ENCODE measurements around the gene COL9A2. TPM values are rescaled to one million over a fixed set of nuclear protein-coding genes. Genes with fewer than 3 reads are reported as not detected.

The COL9A2 gene
- total RNA-seq, 1 donor from 2014 or later, result 2.1 TPM

DNA sequence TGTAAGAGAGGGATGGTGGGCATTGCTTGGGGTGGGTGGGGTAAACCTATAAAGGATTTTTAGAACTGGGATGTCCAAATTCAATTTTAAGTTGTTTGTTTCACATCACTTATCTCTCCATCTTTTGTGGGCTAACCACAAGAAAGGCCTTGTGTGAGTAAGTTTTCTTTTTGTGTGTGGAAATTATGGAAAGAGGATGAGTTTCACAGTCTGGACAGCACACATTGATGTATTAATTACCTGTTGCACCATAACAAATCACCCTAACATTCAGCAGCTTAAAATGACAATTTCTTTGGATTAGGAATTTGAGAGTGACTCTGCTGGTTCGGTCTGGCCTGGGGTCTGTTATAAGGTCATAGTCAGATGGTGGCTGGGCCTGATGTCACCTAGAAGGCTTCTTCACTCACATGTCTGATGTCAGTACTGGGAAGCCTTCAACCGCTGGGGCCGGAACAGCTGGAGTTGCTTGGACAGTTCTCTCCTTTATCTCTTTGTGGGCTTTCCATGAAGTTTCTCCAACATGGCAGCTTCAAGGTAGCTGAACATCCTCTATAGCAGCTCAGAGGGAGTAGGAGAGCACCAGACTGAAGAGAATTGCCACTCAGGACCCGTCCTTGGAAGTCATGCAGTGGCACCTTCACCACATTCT, 2.0 kb upstream of the COL9A2 start:
- Mint-ChIP-seq H3K9me3 (ENCODE audit: unreplicated experiment) (no peaks in the 10 kb centered on the region), H3K36me3 (ENCODE audit: unreplicated experiment) (no peaks in the 10 kb centered on the region), H3K27ac (ENCODE audit: unreplicated experiment) (no peak overlapping the region), H3K4me1 (ENCODE audit: unreplicated experiment) (peaks cover 22% of the 10 kb centered on the region), H3K27me3 (ENCODE audit: unreplicated experiment) (peaks cover 25% of the 10 kb centered on the region), H3K4me3 (ENCODE audit: unreplicated experiment) (no peak overlapping the region)
- TF ChIP-seq CTCF (IDR thresholded peaks at IDR 0.05), result no peak
- DNase-seq (ENCODE audit: extremely low spot score, unreplicated experiment), result no peak

DNA sequence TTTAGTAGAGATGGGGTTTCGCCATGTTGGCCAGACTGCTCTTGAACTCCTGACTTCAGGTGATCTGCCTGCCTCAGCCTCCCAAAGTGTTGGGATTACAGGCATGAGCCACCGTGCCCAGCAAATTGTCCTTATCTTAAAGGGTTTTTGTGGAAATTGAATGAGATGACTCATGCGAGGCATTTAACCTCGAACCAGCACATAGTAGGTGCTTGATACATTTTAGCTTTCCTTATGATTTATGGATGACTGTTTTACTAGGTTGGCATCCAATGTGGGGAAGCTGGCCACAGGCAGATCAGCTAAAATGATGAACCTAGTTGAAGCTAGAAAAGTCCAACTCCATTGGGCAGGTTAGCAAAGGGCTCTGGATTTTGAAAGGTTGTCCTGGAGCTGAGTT, 1.4 kb upstream of the COL9A2 start:
- no peaks in the 10 kb centered on the region for H3K36me3 Mint-ChIP-seq (ENCODE audit: unreplicated experiment)

GRCh38 chr1:40317394-40318074, 448 bp upstream of the COL9A2 start:
- Mint-ChIP-seq H3K36me3 (ENCODE audit: unreplicated experiment) (no peaks in the 10 kb centered on the region), H3K27me3 (ENCODE audit: unreplicated experiment) (peaks cover 20% of the 10 kb centered on the region), H3K4me1 (ENCODE audit: unreplicated experiment) (peaks cover 32% of the 10 kb centered on the region), H3K27ac (ENCODE audit: unreplicated experiment) (no peak overlapping the region), H3K4me3 (ENCODE audit: unreplicated experiment) (peak overlapping the region; percentile 33), H3K9me3 (ENCODE audit: unreplicated experiment) (no peaks in the 10 kb centered on the region)
- TF ChIP-seq CTCF (IDR thresholded peaks at IDR 0.05), result no peak
- no peak for DNase-seq (ENCODE audit: extremely low spot score, unreplicated experiment)

More for the DNA sequence above, 1.4 kb upstream of the COL9A2 start:
- H3K27ac Mint-ChIP-seq (ENCODE audit: unreplicated experiment), result no peak overlapping the region
- DNase-seq (ENCODE audit: extremely low spot score, unreplicated experiment), result no peak
- H3K27me3 Mint-ChIP-seq (ENCODE audit: unreplicated experiment), result peaks cover 20% of the 10 kb centered on the region
- H3K4me3 Mint-ChIP-seq (ENCODE audit: unreplicated experiment), result no peak overlapping the region
- no peak for TF ChIP-seq CTCF (IDR thresholded peaks at IDR 0.05)
- no peaks in the 10 kb centered on the region for H3K9me3 Mint-ChIP-seq (ENCODE audit: unreplicated experiment)
- peaks cover 28% of the 10 kb centered on the region for H3K4me1 Mint-ChIP-seq (ENCODE audit: unreplicated experiment)

DNA sequence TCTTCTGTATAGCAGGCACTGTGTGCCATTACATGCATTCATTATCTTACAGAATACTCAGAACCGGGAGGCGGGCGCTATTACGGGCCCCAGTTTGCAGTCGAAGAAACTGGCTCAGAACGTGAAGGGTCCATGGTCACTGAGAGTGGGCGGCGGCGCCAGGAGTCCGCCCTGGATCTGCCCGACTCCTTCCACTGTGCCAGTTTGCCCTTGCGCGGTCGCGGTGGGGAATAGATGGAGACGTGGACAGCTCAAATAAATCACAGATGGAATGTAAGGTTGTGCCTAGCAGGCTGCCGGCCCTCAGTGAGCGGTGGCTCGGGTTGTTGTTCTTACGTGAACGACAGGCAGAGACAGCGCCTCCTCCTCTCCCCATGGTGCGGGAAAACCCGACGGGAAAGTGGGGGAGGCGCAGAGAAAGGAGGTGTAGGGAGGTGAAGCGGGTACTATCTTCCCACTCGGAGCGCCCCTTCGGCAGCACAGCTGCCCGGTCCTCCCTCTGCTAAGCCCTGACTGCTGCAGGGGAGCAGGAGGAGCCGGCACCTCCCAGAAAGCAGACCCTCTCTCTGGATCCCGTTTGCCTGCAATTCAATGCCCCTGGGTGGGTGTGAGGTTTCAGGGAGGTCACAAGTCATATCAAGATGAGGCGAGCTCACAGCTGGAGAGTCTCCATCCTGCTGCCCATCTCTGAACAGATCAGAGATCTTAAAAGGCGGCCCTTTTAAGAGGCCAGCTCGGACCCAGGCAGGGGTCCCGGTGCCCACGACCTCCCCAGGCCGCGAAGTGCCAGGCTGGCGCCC, 1.1 kb downstream of the COL9A2 start:
- DNase-seq (ENCODE audit: extremely low spot score, unreplicated experiment), result peak; percentile 80
- H3K27ac Mint-ChIP-seq (ENCODE audit: unreplicated experiment), result no peak overlapping the region

More for the DNA sequence above, 1.1 kb downstream of the COL9A2 start:
- H3K9me3 Mint-ChIP-seq (ENCODE audit: unreplicated experiment), result no peaks in the 10 kb centered on the region
- no peak for TF ChIP-seq CTCF (IDR thresholded peaks at IDR 0.05)
- peak overlapping the region; percentile 60 for H3K4me3 Mint-ChIP-seq (ENCODE audit: unreplicated experiment)
- peaks cover 32% of the 10 kb centered on the region for H3K4me1 Mint-ChIP-seq (ENCODE audit: unreplicated experiment)
- no peaks in the 10 kb centered on the region for H3K36me3 Mint-ChIP-seq (ENCODE audit: unreplicated experiment)
- H3K27me3 Mint-ChIP-seq (ENCODE audit: unreplicated experiment), result peaks cover 20% of the 10 kb centered on the region

Measured in osteocyte (in vitro differentiated cells).